Adrenal gland (tissue), 12 donors: Measurements from ENCODE around the gene KCNK17. TPM values are rescaled to one million over a fixed set of nuclear protein-coding genes. Genes with fewer than 3 reads are reported as not detected.

Experiments
- DNase-seq, 7 donors: peaks; one replicate each; pipeline ENCODE4 v3.0.0-alpha.2; 2019 to 2020
- H3K27ac ChIP-seq, 5 donors: fragments of 200-600 bp; sonication (generic) in 4 of 5; 1 replicate in 3 of 5; 2 replicates in 2 of 5; pipeline versions ENCODE4 v1.5.1 to v1.8.0; 2016 to 2020; ENCODE audit warnings: mild to moderate bottlenecking in 1 of 5
- H3K27me3 ChIP-seq: fragments of 200-600 bp; 2 replicates; pipeline ENCODE4 v1.8.0; 2021
- H3K36me3 ChIP-seq, 2 donors: fragments of 200-600 bp; replicated peaks in 1 of 2; 1 replicate in 1 of 2; 2 replicates in 1 of 2; pipeline versions ENCODE4 v1.5.1 to v1.8.0; 2018 to 2022
- H3K4me1 ChIP-seq, 2 donors: fragments of 200-600 bp; replicated peaks in 1 of 2; 1 replicate in 1 of 2; 2 replicates in 1 of 2; pipeline versions ENCODE4 v1.5.1 to v1.8.0; 2018 to 2021
- H3K4me3 ChIP-seq, 4 donors: fragments of 200-600 bp; sonication (generic) in 3 of 4; one replicate each; pipeline ENCODE4 v1.5.1; 2016 to 2018
- H3K9me3 ChIP-seq, 3 donors: fragments of 200-600 bp; sonication (generic) in 1 of 3; replicated peaks in 1 of 3; 1 replicate in 2 of 3; 2 replicates in 1 of 3; pipeline versions ENCODE4 v1.5.1 to v1.8.0; 2016 to 2021
- POLR2A ChIP-seq, 2 donors: fragments of 450-650 bp; IDR thresholded peaks; one replicate each; pipeline ENCODE4 v1.6.1; 2017; ENCODE audit warnings: antibody characterized with exemption in 2 of 2, mild to moderate bottlenecking in 2 of 2, moderate library complexity in 1 of 2
- WGBS, 4 donors: extraction: QIAGEN DNeasy Blood & Tissue Kit in 2 of 4; methylation state at CpG; one replicate each; pipeline versions ENCODE4 v1.1.5 to v1.1.7; 2013 to 2017; 5-methylcytosine and 5-hydroxymethylcytosine counted together
- intact Hi-C, 2 donors: fragments of 100-400 bp; cut with DNase I; formaldehyde crosslinking; loops; one replicate each; pipeline versions ENCODE4 v1.14.1 to v1.15.0; 2022 to 2023
- polyA plus RNA-seq, 3 donors: library from polyadenylated mRNA; stranded (reverse); fragments of 200-250 nt in 2 of 3; fragments of 350-450 nt in 1 of 3; fragmentation: Illumina TruSeq in 1 of 3; extraction: RNeasy Lipid Tissue Mini Kit (QIAGEN cat#74804) in 1 of 3; gene quantifications; one replicate each; pipeline ENCODE4 v1.2.3, GENCODE V29; 2013 to 2014
- total RNA-seq, 9 donors: library from RNA; depleted of rRNA in 4 of 9; stranded (reverse); fragments of >200 nt in 4 of 9; fragments of 120-200 nt in 1 of 9; fragmentation: NEBNext Ultra II Directional in 1 of 9; extraction: Animal tissue kit (Norgen Biotek cat#: 25700) in 1 of 9; gene quantifications; one replicate each; pipeline versions ENCODE4 v1.1.0 to v1.2.4, GENCODE V29; 2013 to 2023
- TF ChIP-seq, protein P1 (sequence below), 6 experiments: fragments of 450-650 bp in 4 of 6; fragments of 200-600 bp in 2 of 6; sonication (generic) in 1 of 6; IDR thresholded peaks; 1 replicate in 5 of 6; 2 replicates in 1 of 6; pipeline versions ENCODE4 v1.5.1 to v1.8.0; 2016 to 2021; ENCODE audit warnings: antibody characterized with exemption in 6 of 6, mild to moderate bottlenecking in 2 of 6, moderate library complexity in 1 of 6
- donor health status: healthy with polysubstance abuse.
- donor health status: Bipolar disorder and iron deficiency.
- donor health status: DM: yes; HTN: yes; CAD: no.
- donor health status: DM: no; HTN: no; CAD: no.
- donor health status: DM: no; HTN: no; CAD: no.
- donor health status: DM: yes; HTN: yes; CAD: no.

The KCNK17 gene
- total and polyA plus RNA-seq, 12 donors = 0.10 to 0.36 (median 0.14) TPM; not detected in 8

DNA sequence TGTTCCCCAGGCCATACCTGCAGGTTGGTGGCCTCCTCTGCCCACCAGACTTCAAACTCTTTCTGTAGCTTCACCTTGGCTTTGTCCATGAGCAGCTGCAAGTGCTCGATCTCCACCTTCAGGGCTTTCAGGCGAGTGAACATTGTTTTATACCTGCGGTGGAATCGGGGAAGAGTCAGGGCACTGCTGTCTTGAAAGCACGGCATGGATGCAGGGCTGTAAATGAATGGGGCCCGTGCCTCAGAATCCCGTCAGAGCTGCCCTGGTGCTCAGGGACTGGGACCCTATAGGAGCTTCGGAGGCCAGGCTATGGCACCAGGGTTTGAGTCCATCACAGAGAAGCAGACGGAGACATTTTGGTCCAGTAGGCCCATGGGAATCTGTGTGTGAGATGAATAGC lies 46.2 kb upstream of the KCNK17 start:
- Histone ChIP-seq H3K4me1 (no peaks in the 10 kb centered on the region), H3K27ac (no peak overlapping the region), H3K4me3 (no peak overlapping the region), H3K36me3 (no peaks in the 10 kb centered on the region), H3K9me3 (no peaks in the 10 kb centered on the region), H3K27me3 (no peaks in the 10 kb centered on the region)
- no peak for TF ChIP-seq POLR2A (IDR thresholded peaks at IDR 0.05)
- TF ChIP-seq, protein P1, sequence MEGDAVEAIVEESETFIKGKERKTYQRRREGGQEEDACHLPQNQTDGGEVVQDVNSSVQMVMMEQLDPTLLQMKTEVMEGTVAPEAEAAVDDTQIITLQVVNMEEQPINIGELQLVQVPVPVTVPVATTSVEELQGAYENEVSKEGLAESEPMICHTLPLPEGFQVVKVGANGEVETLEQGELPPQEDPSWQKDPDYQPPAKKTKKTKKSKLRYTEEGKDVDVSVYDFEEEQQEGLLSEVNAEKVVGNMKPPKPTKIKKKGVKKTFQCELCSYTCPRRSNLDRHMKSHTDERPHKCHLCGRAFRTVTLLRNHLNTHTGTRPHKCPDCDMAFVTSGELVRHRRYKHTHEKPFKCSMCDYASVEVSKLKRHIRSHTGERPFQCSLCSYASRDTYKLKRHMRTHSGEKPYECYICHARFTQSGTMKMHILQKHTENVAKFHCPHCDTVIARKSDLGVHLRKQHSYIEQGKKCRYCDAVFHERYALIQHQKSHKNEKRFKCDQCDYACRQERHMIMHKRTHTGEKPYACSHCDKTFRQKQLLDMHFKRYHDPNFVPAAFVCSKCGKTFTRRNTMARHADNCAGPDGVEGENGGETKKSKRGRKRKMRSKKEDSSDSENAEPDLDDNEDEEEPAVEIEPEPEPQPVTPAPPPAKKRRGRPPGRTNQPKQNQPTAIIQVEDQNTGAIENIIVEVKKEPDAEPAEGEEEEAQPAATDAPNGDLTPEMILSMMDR (IDR thresholded peaks at IDR 0.05) = no peak
- 87 to 94% (median 92%) methylated on average over 7 to 9 of the region's 9 CpGs for WGBS, 4 donors
- intact Hi-C loops = loop anchor here (5.0 to 10.0 kb wide), 2 partner anchors 524 to 532 kb away; no protein-coding TSS in a partner anchor
- peak in 1 of 7 donors; percentile 28 for DNase-seq

DNA sequence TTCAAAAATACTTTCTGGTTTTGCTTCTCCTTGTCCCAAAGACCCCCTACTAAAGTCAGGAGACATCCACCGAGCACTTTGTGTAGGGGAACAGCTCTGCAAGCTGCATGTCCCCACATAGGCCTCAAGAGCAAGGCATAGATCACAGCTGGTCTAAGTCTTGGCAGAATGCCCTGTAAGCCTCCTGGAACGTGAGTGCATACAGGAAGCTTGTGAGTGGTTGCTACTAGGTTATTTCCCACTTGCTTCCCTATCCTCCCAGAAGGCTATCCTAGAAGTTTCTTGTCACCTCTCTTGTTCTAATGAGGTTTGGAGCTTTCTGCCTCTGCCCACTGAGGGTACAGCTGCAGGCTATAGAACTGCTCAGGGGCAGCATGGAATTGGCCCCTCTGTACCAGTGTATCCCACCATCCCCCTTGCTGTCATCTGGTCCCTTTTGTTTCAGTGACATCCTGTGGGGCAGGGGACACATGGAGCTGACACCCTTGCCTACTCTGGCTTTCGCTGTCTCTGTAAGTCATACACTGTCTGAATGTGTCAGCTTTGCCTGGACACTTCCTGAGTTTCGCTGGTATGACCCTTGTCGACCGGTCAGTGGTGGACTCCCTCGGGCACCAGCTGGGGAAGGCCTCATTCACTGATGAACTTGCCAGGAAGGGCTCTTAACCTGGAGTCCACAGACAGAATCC lies 43.9 kb upstream of the KCNK17 start:
- DNase-seq = peak in 6 of 7 donors; percentile 50 to 75 (median 68)
- H3K27me3 ChIP-seq = no peaks in the 10 kb centered on the region
- H3K4me3 ChIP-seq = no peak overlapping the region
- intact Hi-C loops = no loop called here
- TF ChIP-seq POLR2A (IDR thresholded peaks at IDR 0.05) = no peak
- TF ChIP-seq, protein P1 (IDR thresholded peaks at IDR 0.05) = no peak
- no peaks in the 10 kb centered on the region for H3K4me1 ChIP-seq
- WGBS, 4 donors = 65 to 74% (median 65%) methylated on average over 4 to 7 of the region's 7 CpGs
- H3K36me3 ChIP-seq = no peaks in the 10 kb centered on the region
- no peak overlapping the region for H3K27ac ChIP-seq
- H3K9me3 ChIP-seq = no peaks in the 10 kb centered on the region

- Histone ChIP-seq H3K4me1 (no peaks in the 10 kb centered on the region), H3K36me3 (no peaks in the 10 kb centered on the region), H3K27me3 (no peaks in the 10 kb centered on the region), H3K9me3 (no peaks in the 10 kb centered on the region), H3K27ac (no peak overlapping the region), H3K4me3 (no peak overlapping the region)
- peak in 5 of 7 donors; percentile 54 to 79 (median 74) for DNase-seq
- intact Hi-C loops = no loop called here
- WGBS, 4 donors = 66 to 100% (median 71%) methylated on average over 3 to 7 of the region's 7 CpGs
- no peak for TF ChIP-seq POLR2A (IDR thresholded peaks at IDR 0.05)
- TF ChIP-seq, protein P1 (IDR thresholded peaks at IDR 0.05) = no peak
Observed at GRCh38 chr6:39353698-39354315, 39.6 kb upstream of the KCNK17 start.

GRCh38 chr6:39350723-39351505 lies 36.7 kb upstream of the KCNK17 start:
- no peak for DNase-seq
- Histone ChIP-seq H3K36me3 (no peaks in the 10 kb centered on the region), H3K9me3 (no peaks in the 10 kb centered on the region), H3K4me3 (no peak overlapping the region), H3K27ac (no peak overlapping the region), H3K4me1 (no peaks in the 10 kb centered on the region), H3K27me3 (no peaks in the 10 kb centered on the region)
- intact Hi-C loops = no loop called here
- WGBS, 4 donors = 88 to 97% (median 93%) methylated on average over 11 to 13 of the region's 13 CpGs
- no peak for TF ChIP-seq POLR2A (IDR thresholded peaks at IDR 0.05)
- TF ChIP-seq, protein P1 (IDR thresholded peaks at IDR 0.05) = no peak
